Gastrocnemius medialis (tissue), 4 donors: ENCODE measurements around the gene ANO9. TPM values are rescaled to one million over a fixed set of nuclear protein-coding genes. Genes with fewer than 3 reads are reported as not detected.

ENCODE experiments used
- ATAC-seq, 2 donors: fragments of 150-250 bp; one replicate each; pipeline ENCODE4 v1.9.1; 2016
- DNase-seq, 2 donors: peaks; one replicate each; pipeline ENCODE4 v3.0.0-alpha.2; 2019
- H3K27ac ChIP-seq, 4 donors: fragments of 200-600 bp; sonication (generic); 1 replicate in 1 of 4; 2 replicates in 3 of 4; pipeline ENCODE4 v1.5.1; 2016 to 2018; ENCODE audit warnings: mild to moderate bottlenecking in 2 of 4, moderate library complexity in 1 of 4
- H3K27me3 ChIP-seq, 3 donors: fragments of 200-600 bp; sonication (generic) in 2 of 3; 1 replicate in 1 of 3; 2 replicates in 2 of 3; pipeline versions ENCODE4 v1.5.1 to v1.6.0; 2016 to 2019; ENCODE audit warnings: mild to moderate bottlenecking in 1 of 3, moderate library complexity in 1 of 3
- H3K36me3 ChIP-seq, 2 donors: fragments of 200-600 bp; sonication (generic) in 1 of 2; one replicate each; pipeline ENCODE4 v1.5.1; 2017 to 2018
- H3K4me1 ChIP-seq, 2 donors: fragments of 200-600 bp; sonication (generic) in 1 of 2; one replicate each; pipeline ENCODE4 v1.5.1; 2016 to 2017; ENCODE audit warnings: mild to moderate bottlenecking in 2 of 2
- H3K4me3 ChIP-seq, 4 donors: fragments of 200-600 bp; sonication (generic) in 3 of 4; 1 replicate in 1 of 4; 2 replicates in 3 of 4; pipeline ENCODE4 v1.5.1; 2016 to 2019; ENCODE audit warnings: mild to moderate bottlenecking in 2 of 4
- H3K9me3 ChIP-seq, 3 donors: fragments of 200-600 bp; sonication (generic) in 2 of 3; 1 replicate in 1 of 3; 2 replicates in 2 of 3; pipeline ENCODE4 v1.5.1; 2016 to 2019
- POLR2A ChIP-seq, 2 donors: fragments of 450-650 bp; IDR thresholded peaks; one replicate each; pipeline ENCODE4 v1.6.1; 2017; ENCODE audit warnings: antibody characterized with exemption in 2 of 2, mild to moderate bottlenecking in 2 of 2, moderate library complexity in 2 of 2
- in situ Hi-C, 4 donors: fragments of 200-750 bp; cut with MboI; loops; one replicate each; pipeline versions ENCODE4 v1.15.0 to v1.8.0; 2017; ENCODE audit warnings: low sequenced_read_pairs in 4 of 4
- intact Hi-C: fragments of 100-400 bp; cut with DNase I; formaldehyde crosslinking; loops from one replicate; pipeline ENCODE4 v1.15.1; 2023; ENCODE audit warnings: low total_unique reads
- total RNA-seq, 4 donors: library from RNA; depleted of rRNA; stranded (reverse); fragments of >200 nt; gene quantifications; one replicate each; pipeline versions ENCODE4 v1.1.0 to v1.2.3, GENCODE V29; 2016
- TF ChIP-seq, protein P1 (sequence below), 5 experiments: fragments of 450-650 bp in 3 of 5; fragments of 200-600 bp in 2 of 5; sonication (generic) in 2 of 5; IDR thresholded peaks in 4 of 5; conservative IDR thresholded peaks in 1 of 5; 1 replicate in 4 of 5; 2 replicates in 1 of 5; pipeline ENCODE4 v1.5.1; 2016 to 2019; ENCODE audit warnings: antibody characterized with exemption in 5 of 5, mild to moderate bottlenecking in 3 of 5, moderate library complexity in 3 of 5

Gene ANO9
- total RNA-seq, 4 donors from 2014 or later: 0.23 to 0.41 TPM; not detected in 2

DNA sequence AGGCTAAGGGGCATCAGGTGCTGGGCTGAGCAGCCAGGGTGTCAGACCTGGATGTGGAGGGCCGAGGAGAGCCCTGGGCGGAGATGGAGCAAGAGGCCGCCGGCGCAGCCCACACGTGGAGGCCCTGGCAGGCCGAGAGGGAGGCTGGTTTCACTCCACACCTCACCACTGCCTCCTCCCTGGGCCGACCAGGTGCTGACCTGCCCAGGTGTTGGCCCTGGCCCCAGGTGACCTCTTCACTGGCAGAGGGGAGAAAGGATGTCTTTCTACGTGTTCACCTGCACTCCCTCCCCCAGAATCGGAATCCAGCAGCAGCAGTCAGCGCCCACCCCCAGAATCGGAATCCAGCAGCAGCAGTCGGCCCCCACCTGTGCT lies 781 bp downstream of the ANO9 start:
- Histone ChIP-seq H3K4me1 (no peaks in the 10 kb centered on the region), H3K27ac (no peak overlapping the region), H3K4me3 (no peak overlapping the region), H3K36me3 (no peaks in the 10 kb centered on the region), H3K27me3 (peaks cover 23 to 38% (median 36%) of the 10 kb centered on the region in 3 donors), H3K9me3 (no peaks in the 10 kb centered on the region)
- TF ChIP-seq, protein P1, sequence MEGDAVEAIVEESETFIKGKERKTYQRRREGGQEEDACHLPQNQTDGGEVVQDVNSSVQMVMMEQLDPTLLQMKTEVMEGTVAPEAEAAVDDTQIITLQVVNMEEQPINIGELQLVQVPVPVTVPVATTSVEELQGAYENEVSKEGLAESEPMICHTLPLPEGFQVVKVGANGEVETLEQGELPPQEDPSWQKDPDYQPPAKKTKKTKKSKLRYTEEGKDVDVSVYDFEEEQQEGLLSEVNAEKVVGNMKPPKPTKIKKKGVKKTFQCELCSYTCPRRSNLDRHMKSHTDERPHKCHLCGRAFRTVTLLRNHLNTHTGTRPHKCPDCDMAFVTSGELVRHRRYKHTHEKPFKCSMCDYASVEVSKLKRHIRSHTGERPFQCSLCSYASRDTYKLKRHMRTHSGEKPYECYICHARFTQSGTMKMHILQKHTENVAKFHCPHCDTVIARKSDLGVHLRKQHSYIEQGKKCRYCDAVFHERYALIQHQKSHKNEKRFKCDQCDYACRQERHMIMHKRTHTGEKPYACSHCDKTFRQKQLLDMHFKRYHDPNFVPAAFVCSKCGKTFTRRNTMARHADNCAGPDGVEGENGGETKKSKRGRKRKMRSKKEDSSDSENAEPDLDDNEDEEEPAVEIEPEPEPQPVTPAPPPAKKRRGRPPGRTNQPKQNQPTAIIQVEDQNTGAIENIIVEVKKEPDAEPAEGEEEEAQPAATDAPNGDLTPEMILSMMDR (IDR thresholded peaks at IDR 0.05 in 4 of 5, conservative IDR thresholded peaks at IDR 0.05 in 1 of 5): no peak
- TF ChIP-seq POLR2A (IDR thresholded peaks at IDR 0.05): no peak
- in situ Hi-C loops (no loop called here), intact Hi-C loops (loop anchor here (10.0 kb wide), 1 partner anchor 236 kb away; the partner anchor contains the start of genes BET1L and RIC8A)
- DNase-seq (no peak), ATAC-seq (no peak)

DNA sequence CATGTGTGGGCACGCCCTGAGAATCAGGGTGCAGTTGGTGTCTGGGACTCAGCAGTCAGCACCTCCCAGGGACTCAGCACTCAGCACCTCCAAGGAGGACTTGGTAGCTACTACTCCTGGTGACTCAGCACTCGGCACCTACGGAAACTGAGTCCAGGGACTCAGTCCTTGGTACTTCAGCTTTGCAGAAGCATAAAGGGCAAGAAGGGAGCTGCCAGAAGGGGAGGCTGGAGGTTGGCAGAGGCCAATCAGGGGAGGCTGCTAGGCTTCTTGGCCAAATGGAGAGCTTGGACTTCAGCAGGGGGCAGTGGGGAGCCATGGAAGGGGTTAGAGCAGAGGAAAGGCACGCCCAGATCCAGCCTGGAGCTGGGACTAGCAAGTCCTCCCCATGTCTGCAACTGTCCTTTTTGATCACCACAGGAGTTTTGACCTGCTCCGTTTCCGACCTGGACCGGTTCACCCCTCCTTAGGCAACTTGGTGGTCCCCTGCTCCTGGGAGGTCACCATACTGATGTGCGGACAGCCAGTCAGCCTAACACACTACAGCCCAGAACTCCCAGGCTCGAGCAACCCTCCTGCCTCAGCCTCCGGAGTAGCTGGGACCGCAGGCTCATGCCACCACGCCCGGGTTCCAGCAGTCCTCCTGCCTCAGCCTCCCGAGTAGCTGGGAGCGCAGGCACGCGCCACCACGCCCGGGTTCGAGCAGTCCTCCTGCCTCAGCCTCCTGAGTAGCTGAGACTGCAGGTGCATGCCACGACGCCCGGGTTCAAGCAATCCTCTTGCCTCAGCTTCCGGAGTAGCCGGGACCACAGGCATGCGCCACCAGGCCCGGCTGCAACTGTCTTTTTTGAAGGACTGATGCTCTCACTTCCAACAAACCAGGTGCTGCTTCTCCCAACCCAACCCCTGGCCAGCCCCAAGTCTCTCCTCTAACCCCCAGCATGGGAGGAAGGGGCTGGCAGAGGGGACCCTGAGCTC lies 1.5 kb downstream of the ANO9 start:
- ATAC-seq (peak in 1 of 2 donors; percentile 12), DNase-seq (no peak)
- no peak for TF ChIP-seq POLR2A (IDR thresholded peaks at IDR 0.05)
- TF ChIP-seq, protein P1 (IDR thresholded peaks at IDR 0.05 in 4 of 5, conservative IDR thresholded peaks at IDR 0.05 in 1 of 5): no peak
- H3K4me1 ChIP-seq: no peaks in the 10 kb centered on the region
- no peak overlapping the region for H3K4me3 ChIP-seq
- no peaks in the 10 kb centered on the region for H3K9me3 ChIP-seq
- no peak overlapping the region for H3K27ac ChIP-seq
- no peaks in the 10 kb centered on the region for H3K36me3 ChIP-seq
- in situ Hi-C loops (no loop called here), intact Hi-C loops (loop anchor here (10.0 kb wide), 1 partner anchor 236 kb away; the partner anchor contains the start of genes BET1L and RIC8A)
- H3K27me3 ChIP-seq: peaks cover 23 to 38% (median 36%) of the 10 kb centered on the region in 3 donors

DNA sequence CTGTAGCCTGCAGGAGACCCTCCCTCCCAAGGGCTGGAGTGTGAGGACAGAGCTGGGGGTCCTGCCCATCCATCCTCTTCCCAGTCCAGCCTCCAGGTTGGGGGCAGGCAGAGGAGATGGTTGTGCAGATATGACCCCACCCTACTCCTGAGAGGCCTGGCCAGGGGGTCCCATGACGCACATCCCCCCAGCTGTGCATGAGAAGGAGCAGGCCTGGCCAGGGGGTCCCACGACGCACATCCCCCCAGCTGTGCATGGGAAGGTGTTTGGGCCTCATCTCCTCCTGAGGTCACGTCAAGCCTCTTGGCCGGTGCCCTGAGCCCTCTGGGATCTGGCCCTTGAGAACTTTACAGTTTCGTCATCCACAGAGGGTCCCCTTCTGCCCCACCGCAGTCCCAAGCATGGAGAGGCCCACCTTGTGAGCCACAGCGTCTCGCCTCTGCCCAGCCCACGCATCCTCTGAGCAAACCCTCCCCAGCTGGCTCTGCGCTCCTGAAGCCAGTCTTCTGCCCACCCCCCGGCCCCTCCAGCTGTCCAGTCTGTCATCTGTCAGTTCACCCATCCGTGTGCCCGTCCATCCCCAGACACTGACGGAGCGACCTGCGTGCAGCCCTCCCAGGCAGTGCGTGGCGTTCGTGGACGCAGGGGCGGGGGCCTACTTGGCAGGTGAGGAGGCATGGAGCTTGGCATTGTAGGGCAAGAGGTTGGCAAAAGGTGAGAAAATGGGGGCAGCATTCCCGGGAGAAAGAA lies 2.3 kb downstream of the ANO9 start:
- no peaks in the 10 kb centered on the region for H3K36me3 ChIP-seq
- H3K4me3 ChIP-seq: no peak overlapping the region
- in situ Hi-C loops: no loop called here
- H3K9me3 ChIP-seq: no peaks in the 10 kb centered on the region
- TF ChIP-seq POLR2A (IDR thresholded peaks at IDR 0.05): no peak
- TF ChIP-seq, protein P1 (IDR thresholded peaks at IDR 0.05 in 4 of 5, conservative IDR thresholded peaks at IDR 0.05 in 1 of 5): no peak
- no peaks in the 10 kb centered on the region for H3K4me1 ChIP-seq
- H3K27ac ChIP-seq: no peak overlapping the region
- intact Hi-C loops: loop anchor here (10.0 kb wide), 1 partner anchor 235 kb away; the partner anchor contains the start of genes BET1L and RIC8A
- peaks cover 23 to 38% (median 35%) of the 10 kb centered on the region in 3 donors for H3K27me3 ChIP-seq
- DNase-seq (no peak), ATAC-seq (no peak)

DNA sequence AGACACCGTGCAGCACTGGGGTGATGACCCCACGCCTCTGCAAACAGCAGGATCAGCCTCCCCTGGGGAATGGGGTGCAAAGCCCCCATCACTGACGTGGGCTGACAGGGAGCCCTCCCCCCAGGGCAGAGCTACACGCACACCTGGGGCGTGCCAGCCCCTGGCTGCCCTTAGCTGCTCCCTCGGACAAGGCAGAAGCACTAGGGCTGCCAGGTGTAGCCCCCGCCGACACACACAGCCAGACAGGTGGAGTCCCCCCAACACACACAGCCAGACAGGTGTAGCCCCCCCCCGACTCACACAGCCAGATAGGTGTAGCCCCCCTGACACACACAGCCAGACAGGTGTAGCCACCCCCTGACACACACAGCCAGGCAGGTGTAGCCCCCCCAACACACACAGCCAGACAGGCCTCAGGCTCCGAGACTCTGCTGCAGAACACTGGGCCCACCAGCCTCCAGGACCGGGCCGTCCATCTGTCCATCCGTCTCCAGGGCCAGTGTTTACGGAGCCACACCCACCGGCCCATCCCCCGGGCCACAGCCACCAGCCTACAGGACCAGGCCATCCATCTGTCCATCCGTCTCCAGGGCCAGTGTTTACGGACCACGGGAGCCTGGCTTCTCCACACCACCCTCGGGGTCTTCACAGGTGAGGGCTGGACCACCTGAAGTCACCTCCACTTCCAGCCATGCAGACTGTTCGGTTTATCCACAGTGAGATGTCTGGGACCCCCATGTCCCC lies 3.5 kb downstream of the ANO9 start:
- no peak for ATAC-seq
- DNase-seq: no peak
- no peaks in the 10 kb centered on the region for H3K4me1 ChIP-seq
- no peak overlapping the region for H3K27ac ChIP-seq
- H3K4me3 ChIP-seq: no peak overlapping the region
- H3K27me3 ChIP-seq: peaks cover 23 to 33% (median 27%) of the 10 kb centered on the region in 3 donors
- in situ Hi-C loops (no loop called here), intact Hi-C loops (no loop called here)
- TF ChIP-seq, protein P1 (IDR thresholded peaks at IDR 0.05 in 4 of 5, conservative IDR thresholded peaks at IDR 0.05 in 1 of 5): no peak
- TF ChIP-seq POLR2A (IDR thresholded peaks at IDR 0.05): no peak
- H3K9me3 ChIP-seq: no peaks in the 10 kb centered on the region
- H3K36me3 ChIP-seq: no peaks in the 10 kb centered on the region
